Measurements from ENCODE around the gene VSIG4.

VSIG4 gene

GRCh38 chrX:66023385-66024091, 16.3 kb downstream of the VSIG4 start:
- DNase-seq = no peak

GRCh38 chrX:66022632-66023384, 17.1 kb downstream of the VSIG4 start:
- no peak for DNase-seq

- no peak for DNase-seq
Observed at GRCh38 chrX:66021765-66022631, 17.9 kb downstream of the VSIG4 start.

- DNase-seq = no peak
Observed at GRCh38 chrX:66021401-66021764, 18.5 kb downstream of the VSIG4 start.

GRCh38 chrX:66020631-66021334, 19.1 kb downstream of the VSIG4 start:
- DNase-seq = no peak

GRCh38 chrX:66019974-66020373, 19.9 kb downstream of the VSIG4 start:
- no peak for DNase-seq

GRCh38 chrX:66019310-66019652, 20.6 kb downstream of the VSIG4 start:
- DNase-seq = no peak

GRCh38 chrX:66018585-66019309, 21.1 kb downstream of the VSIG4 start:
- no peak for DNase-seq

- DNase-seq = no peak
Observed at GRCh38 chrX:66017659-66018170, 22.2 kb downstream of the VSIG4 start.

GRCh38 chrX:66016905-66017658, 22.8 kb downstream of the VSIG4 start:
- DNase-seq = no peak

GRCh38 chrX:66015900-66016689, 23.8 kb downstream of the VSIG4 start:
- DNase-seq = no peak

GRCh38 chrX:66015152-66015831, 24.6 kb downstream of the VSIG4 start:
- no peak for DNase-seq

- no peak for DNase-seq
Observed at GRCh38 chrX:66014556-66014955, 25.3 kb downstream of the VSIG4 start.

GRCh38 chrX:66014084-66014483, 25.8 kb downstream of the VSIG4 start:
- no peak for DNase-seq

- no peak for DNase-seq
Observed at GRCh38 chrX:66013194-66013816, 26.6 kb downstream of the VSIG4 start.

GRCh38 chrX:66012094-66012534, 27.8 kb downstream of the VSIG4 start:
- no peak for DNase-seq

GRCh38 chrX:66009231-66009845, 30.5 kb downstream of the VSIG4 start:
- DNase-seq = no peak

- DNase-seq = no peak
Observed at GRCh38 chrX:66008328-66008970, 31.4 kb downstream of the VSIG4 start.

Measured in stimulated activated naive CD4-positive, alpha-beta T cell treated with Interleukin-2 at 50 U/mL for 16 hours (primary cell).